ENCODE data around the gene CPLANE1.
"Not testable (repeated sequence)": the region's sequence is repeated elsewhere in the genome, so short reads cannot be mapped to it uniquely, and the experiment has no call there.

Gene CPLANE1

GRCh38 chr5:37207802-37208201 is 41.4 kb downstream of the CPLANE1 start:
- no peak for DNase-seq

GRCh38 chr5:37206736-37207135 is 42.4 kb downstream of the CPLANE1 start:
- no peak for DNase-seq

- no peak for DNase-seq
Measured at GRCh38 chr5:37198842-37199241, 50.3 kb downstream of the CPLANE1 start.

- DNase-seq, result no peak
Measured at GRCh38 chr5:37198061-37198460, 51.1 kb downstream of the CPLANE1 start.

- peak; percentile 45 for DNase-seq
Measured at GRCh38 chr5:37197340-37198050, 51.7 kb downstream of the CPLANE1 start.

GRCh38 chr5:37190592-37190991 is 58.6 kb downstream of the CPLANE1 start:
- DNase-seq, result no peak

DNA sequence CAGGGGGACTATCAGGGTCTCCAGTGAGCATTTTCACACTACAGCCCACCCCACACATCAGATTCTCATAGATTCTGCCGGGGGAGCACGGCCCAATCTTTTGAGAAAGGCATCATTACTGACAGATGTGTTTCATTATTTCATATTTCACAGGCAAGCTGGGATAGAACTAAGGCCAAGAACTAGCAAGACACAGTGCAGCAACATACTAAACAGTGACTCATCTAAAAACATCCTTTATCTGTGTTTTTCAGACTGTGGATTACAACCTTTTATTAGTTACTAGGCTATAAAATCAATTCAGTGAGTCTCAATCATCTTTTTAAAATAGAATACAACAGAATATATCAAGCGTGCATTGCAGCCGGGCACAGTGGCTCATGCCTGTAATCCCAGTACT is 59.8 kb downstream of the CPLANE1 start:
- no peak for DNase-seq

DNA sequence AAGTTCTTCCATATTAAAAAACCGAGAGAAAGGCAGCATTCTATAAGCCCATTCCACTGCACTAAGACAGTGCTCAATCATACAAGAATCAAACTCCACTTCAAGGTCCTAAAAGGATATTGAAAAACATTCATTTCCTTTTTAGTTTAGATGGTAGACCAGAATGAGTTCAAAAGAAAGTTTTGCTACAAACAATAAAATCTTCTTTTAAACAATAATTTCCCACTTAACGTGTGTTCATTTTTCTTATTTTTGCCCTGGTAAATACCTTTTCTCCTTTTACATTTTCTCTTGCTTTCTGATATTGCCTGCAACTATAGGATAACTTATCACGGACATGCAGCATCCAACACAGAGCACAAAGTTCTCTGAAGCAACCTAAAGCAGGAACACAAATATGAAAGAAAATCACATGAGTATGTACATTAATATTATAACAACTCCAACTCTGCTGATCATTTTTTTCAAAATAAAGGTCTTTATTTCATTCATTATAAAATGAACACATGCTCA is 61.7 kb downstream of the CPLANE1 start:
- no peak for DNase-seq

- no peak for DNase-seq
Measured at GRCh38 chr5:37184748-37185364, 64.3 kb downstream of the CPLANE1 start.

- no peak for DNase-seq
Measured at GRCh38 chr5:37182667-37183066, 66.5 kb downstream of the CPLANE1 start.

DNA sequence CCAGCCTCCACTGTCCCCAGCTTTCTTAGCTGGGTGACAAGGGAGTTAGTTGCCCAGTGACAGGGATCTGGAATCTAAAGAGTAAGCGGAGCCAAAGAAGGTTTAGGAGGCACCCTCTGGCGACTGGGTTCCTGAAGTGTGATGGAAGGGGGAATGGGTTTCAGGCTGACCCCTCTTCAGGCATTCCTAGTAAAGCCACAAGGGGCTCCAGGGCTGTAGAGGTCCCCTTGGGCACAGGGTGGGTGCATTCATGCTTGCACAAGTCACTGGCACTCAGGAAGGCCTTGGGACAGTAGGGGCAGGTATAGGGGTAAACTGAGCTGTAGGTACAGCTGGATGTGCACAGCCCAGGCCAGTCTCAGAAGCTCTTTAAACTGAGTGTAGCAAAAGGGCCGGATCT is 74.2 kb downstream of the CPLANE1 start:
- no peak for DNase-seq

- DNase-seq, result no peak
Measured at GRCh38 chr5:37172957-37173356, 76.2 kb downstream of the CPLANE1 start.

GRCh38 chr5:37170856-37171255 is 78.3 kb downstream of the CPLANE1 start:
- DNase-seq, result no peak

DNA sequence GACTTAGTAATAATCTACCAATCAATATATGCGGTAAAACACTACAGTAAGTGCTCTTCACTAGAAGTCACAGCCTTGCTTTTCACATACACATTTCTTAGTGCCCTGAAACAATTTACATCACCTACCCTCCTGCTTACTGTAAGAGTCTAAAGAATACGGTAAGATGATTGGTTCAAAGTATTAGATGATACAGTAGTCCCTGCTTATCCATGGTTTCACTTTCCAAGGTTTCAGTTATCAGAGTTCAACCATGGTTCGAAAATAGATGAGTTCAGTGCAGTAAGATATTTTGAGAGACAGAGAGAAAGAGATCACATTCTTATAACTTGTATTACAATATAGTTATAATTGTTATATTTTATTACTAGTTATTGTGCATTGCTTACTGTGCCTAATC is 83.0 kb downstream of the CPLANE1 start:
- no peak for DNase-seq

- no peak for DNase-seq
Measured at GRCh38 chr5:37165761-37166160, 83.4 kb downstream of the CPLANE1 start.

DNA sequence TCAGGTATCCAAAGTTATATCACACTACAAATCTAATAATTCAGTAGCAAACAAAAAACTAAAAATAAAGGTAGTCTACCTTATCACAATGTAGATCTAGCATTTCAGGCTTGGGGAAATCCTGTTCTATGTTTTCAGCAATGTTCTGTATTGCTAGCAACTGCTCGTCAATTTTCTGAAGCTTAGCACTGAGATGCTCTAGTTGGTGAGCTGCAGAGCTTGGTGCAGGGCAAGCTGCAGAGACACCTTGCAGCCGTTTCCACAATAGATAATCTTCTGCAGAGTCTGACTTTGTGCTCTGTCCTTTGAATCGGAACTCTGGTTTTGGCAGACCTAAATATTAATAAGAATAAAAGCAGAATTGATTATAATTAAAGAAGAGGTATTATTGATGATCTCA is 95.5 kb downstream of the CPLANE1 start:
- DNase-seq, result no peak

DNA sequence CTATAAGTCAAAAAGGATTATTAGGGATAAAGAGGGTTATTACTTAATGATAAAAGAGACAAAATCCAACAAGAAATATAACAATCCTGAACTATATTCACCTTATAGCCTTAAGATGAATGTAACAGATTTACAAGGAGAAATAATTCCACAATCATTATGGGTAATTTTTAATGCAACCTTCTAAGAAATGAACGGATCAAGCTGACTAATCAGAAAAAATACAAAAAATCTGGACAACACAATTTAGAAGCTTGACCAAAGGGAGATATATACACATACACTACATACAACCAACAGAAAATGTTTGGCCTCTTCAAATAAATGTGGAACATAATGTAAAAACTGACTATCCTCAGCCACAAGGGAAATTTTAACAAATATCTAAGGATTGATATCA is 102.3 kb downstream of the CPLANE1 start:
- DNase-seq, result no peak

DNA sequence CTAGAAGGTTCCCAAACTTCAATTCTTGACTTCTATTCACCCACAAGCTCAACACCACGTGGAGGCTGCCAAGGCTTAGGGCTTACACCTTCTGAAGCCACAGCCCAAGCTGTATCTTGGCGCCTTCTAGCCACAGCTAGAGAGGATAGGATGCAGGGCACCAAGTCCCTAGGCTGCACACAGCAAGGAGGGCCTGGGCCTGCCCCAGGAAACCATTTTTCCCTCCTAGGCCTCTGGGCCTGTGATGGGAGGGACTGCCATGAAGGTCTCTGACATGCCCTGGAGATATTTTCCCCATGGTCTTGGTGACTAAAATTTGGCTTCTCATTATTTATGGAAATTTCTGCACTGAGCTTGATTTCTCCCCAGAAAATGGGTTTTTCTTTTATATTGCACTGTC is 112.5 kb downstream of the CPLANE1 start:
- DNase-seq, result no peak

- not testable (repeated sequence) for DNase-seq
Measured at GRCh38 chr5:37135312-37135711, 113.9 kb downstream of the CPLANE1 start.

- DNase-seq, result no peak
Measured at GRCh38 chr5:37133939-37134338, 115.2 kb downstream of the CPLANE1 start.

DNA sequence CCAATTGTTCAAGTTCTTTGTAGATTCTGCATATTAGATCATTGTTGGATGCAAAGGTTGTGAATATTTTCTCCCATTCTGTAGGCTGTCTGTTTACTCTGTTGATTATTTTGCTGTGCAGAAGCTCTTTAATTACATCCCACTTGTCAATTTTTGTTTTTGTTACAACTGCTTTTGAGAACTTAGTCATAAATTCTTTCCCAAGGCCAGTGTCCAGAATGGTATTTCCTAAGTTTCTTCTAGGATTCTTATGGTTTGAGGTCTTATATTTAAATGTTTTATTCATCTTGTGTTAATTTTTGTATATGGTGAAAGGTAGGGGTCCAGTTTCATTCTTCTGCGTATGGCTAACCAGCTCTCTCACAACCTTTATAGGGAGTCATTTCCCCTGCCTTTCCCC is 116.5 kb downstream of the CPLANE1 start:
- no peak for DNase-seq

DNA sequence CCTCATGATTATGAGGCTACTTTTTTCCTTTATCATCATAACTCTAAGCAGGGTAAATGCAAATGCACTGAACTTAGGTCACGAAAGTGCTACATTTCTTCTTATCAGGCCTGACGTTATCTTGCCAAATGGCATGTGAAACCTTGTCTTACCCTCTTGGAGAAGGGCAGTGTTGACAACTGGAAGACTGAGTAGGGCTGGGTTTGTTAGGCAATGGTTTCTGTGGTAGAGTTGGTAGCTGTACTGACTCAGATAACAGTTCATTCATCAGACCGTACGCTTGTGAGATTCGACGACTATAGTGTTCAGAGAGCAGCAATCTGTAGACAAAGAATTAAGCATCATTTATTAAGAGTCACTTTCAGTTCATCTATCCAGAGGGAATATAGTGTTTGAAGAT is 127.7 kb downstream of the CPLANE1 start:
- DNase-seq, result no peak

DNA sequence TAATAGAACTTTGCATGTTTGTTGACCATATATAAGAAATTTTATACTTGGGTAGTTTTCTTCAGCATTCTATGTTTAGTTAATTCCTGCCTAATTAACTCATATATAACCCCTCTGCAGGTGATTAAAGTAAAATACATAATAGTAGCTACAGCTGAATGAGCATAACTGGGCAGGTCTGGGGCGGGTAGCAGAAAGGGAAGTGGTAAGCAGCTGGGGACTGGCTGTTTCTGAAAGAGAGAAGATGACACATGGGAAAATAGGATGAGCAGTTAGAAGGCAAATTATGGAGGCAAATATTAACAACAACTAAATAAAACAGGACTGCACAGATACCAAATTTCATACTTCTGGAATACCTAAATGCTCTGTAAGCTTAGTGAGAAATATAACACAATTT is 128.1 kb downstream of the CPLANE1 start:
- DNase-seq, result no peak

DNA sequence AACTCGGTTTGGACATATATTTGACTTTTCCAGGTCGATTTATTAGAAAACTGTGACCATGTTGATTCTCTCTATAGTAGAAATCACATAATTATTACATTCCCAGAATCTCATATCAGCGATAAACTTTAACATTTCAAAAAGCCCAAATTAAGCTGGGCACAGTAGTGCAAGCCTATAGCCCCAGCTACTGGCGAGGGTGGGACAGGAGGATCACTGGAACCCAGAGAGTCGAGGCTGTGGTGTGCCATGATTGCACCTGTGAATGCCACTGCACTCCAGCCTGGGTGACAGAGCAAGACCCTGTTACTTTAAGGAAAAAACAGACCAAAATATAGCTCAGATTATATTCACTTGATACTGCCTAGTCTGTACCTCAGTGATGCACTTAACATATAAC is 128.9 kb downstream of the CPLANE1 start:
- no peak for DNase-seq

DNA sequence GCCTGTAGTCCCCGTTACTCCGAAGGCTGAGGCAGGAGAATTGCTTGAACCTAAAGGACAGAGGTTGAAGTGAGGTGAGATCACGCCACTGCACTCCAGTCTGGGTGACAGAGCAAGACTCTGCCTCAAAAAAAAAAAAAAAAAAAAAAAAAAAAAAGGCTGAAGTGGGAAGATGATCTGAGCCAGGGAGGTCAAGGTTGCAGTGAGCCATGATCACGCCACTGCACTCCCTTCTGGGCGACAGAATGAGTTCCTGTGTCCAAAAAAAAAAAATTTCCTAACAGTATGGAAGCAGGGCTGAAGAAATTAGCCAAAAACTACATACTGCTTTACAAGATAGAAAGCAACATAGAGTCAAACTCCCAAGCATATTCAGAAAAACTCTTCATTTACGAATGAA is 132.8 kb downstream of the CPLANE1 start:
- no peak for DNase-seq

All from CD4-positive, alpha-beta T cell treated with Interleukin-10 for 1 hour (primary cell).